Neural crest cell (in vitro differentiated cells): ENCODE results near the gene FRMD4A. TPM values are rescaled to one million over a fixed set of nuclear protein-coding genes. Genes with fewer than 3 reads are reported as not detected.

Source experiments
- DNase-seq: peaks from one replicate; pipeline ENCODE4 v3.0.0; 2021; ENCODE audit warnings: low read depth, mixed read lengths, low spot score
- H3K27ac Mint-ChIP-seq: one replicate; pipeline ENCODE4 v1.8.0; 2021; ENCODE audit warnings: mild to moderate bottlenecking, mixed read lengths; ENCODE audit not compliant: unreplicated experiment
- H3K27me3 Mint-ChIP-seq: 2 replicates; pipeline ENCODE4 v1.8.0; 2021; ENCODE audit warnings: low read depth, mild to moderate bottlenecking, mixed read lengths
- H3K36me3 Mint-ChIP-seq: 2 replicates; pipeline ENCODE4 v1.8.0; 2021; ENCODE audit warnings: low read depth, mild to moderate bottlenecking, mixed read lengths
- H3K4me1 Mint-ChIP-seq: 2 replicates; pipeline ENCODE4 v1.8.0; 2021; ENCODE audit warnings: mixed read lengths
- H3K4me3 Mint-ChIP-seq: one replicate; pipeline ENCODE4 v1.8.0; 2021; ENCODE audit warnings: mild to moderate bottlenecking, mixed read lengths
- H3K9me3 Mint-ChIP-seq: 2 replicates; pipeline ENCODE4 v1.8.0; 2021; ENCODE audit warnings: mixed read lengths
- CTCF ChIP-seq: fragments of 200-600 bp; sonication (generic); conservative IDR thresholded peaks from 2 replicates; pipeline ENCODE4 v1.5.0; 2021; ENCODE audit warnings: antibody characterized with exemption, mild to moderate bottlenecking
- total RNA-seq: library from RNA; stranded (reverse); gene quantifications from 2 replicates; pipeline ENCODE4 v1.2.1, GENCODE V29; 2021

Gene FRMD4A
- total RNA-seq, 1 donor from 2014 or later = 65.3 TPM

DNA sequence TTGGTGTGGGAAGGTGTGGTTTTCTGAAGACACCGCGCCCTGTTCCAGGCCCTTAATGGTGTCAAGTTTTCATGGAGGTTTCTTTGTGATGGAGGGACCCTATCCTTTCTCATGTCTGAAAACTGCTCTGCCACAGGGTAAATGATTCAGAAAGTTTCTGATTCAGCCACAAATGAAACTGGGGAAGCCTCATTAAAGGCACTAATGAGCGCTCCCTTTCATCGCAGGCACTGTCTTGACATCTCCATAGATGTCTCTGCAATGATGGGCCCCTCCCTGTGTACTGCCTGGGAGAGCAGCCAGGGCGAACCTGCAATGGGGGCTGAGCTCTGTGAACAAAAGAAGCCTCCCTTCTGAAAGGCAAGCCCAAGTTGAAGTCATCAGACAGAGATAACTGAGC, 388.7 kb downstream of the FRMD4A start:
- Mint-ChIP-seq H3K9me3 (peaks cover 4% of the 10 kb centered on the region), H3K27me3 (no peaks in the 10 kb centered on the region), H3K4me3 (no peak overlapping the region), H3K4me1 (peaks cover 35% of the 10 kb centered on the region), H3K36me3 (peaks cover 9% of the 10 kb centered on the region), H3K27ac (no peak overlapping the region)
- no peak for TF ChIP-seq CTCF
- DNase-seq = no peak

DNA sequence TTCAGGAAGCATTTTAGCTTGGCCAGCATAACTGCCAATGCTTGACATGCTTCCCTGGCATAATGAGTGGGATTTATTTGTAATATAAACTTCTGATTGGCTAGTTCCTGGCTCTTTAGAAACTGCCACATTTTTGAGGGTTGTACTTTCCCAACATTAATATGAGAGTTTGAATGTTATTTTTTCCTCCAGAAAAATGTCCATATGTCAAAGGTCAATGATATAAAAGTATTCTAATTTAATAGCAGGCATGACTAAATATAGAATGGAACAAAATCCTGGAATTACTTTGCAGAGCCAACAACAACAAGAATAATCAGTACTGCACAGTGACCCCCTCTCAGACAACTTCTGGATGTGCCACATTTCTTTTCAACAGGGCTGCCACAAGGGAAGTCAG, 391.3 kb downstream of the FRMD4A start:
- peaks cover 13% of the 10 kb centered on the region for H3K36me3 Mint-ChIP-seq
- H3K9me3 Mint-ChIP-seq = peaks cover 8% of the 10 kb centered on the region
- no peak overlapping the region for H3K4me3 Mint-ChIP-seq
- H3K27ac Mint-ChIP-seq = no peak overlapping the region
- no peak for DNase-seq
- no peak for TF ChIP-seq CTCF
- H3K27me3 Mint-ChIP-seq = no peaks in the 10 kb centered on the region
- H3K4me1 Mint-ChIP-seq = peaks cover 12% of the 10 kb centered on the region

- no peak for TF ChIP-seq CTCF
- Mint-ChIP-seq H3K27me3 (no peaks in the 10 kb centered on the region), H3K36me3 (peaks cover 13% of the 10 kb centered on the region), H3K4me3 (no peak overlapping the region), H3K9me3 (peaks cover 8% of the 10 kb centered on the region), H3K27ac (no peak overlapping the region), H3K4me1 (peaks cover 11% of the 10 kb centered on the region)
- no peak for DNase-seq
Observed at GRCh38 chr10:13938950-13939349, 391.8 kb downstream of the FRMD4A start.

GRCh38 chr10:13936826-13937225, 393.9 kb downstream of the FRMD4A start:
- Mint-ChIP-seq H3K36me3 (peaks cover 7% of the 10 kb centered on the region), H3K9me3 (peaks cover 8% of the 10 kb centered on the region)
- no peak for DNase-seq

GRCh38 chr10:13930120-13930519, 400.6 kb downstream of the FRMD4A start:
- Mint-ChIP-seq H3K4me1 (peaks cover 14% of the 10 kb centered on the region), H3K4me3 (no peak overlapping the region), H3K27ac (no peak overlapping the region), H3K36me3 (no peaks in the 10 kb centered on the region), H3K27me3 (no peaks in the 10 kb centered on the region), H3K9me3 (no peaks in the 10 kb centered on the region)
- DNase-seq = no peak
- no peak for TF ChIP-seq CTCF

More at GRCh38 chr10:13936826-13937225, 393.9 kb downstream of the FRMD4A start:
- H3K27me3 Mint-ChIP-seq = no peaks in the 10 kb centered on the region
- peaks cover 8% of the 10 kb centered on the region for H3K4me1 Mint-ChIP-seq
- no peak for TF ChIP-seq CTCF
- no peak overlapping the region for H3K27ac Mint-ChIP-seq
- H3K4me3 Mint-ChIP-seq = no peak overlapping the region

DNA sequence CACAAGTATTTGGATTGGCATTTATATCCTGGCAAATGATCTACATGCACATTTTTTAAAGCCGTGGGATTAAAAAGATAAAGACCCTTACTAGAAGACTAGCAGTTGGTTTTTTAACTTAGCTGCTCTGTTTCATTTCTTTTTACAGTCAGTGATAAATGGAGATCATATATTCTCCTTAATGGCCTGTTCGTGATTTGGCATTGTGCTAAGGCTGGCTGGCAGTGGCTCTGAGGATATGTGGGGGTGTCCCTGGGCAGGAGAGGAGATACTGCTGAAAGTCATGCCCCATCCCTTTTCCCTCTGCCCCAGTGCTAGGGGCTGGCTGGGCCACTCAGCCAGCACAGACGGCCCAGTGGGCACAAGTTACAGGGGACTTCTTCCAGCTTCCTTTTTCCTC, 402.3 kb downstream of the FRMD4A start:
- peaks cover 15% of the 10 kb centered on the region for H3K4me1 Mint-ChIP-seq
- no peaks in the 10 kb centered on the region for H3K9me3 Mint-ChIP-seq
- DNase-seq = no peak
- H3K27ac Mint-ChIP-seq = no peak overlapping the region
- H3K4me3 Mint-ChIP-seq = no peak overlapping the region
- no peaks in the 10 kb centered on the region for H3K27me3 Mint-ChIP-seq
- no peak for TF ChIP-seq CTCF
- H3K36me3 Mint-ChIP-seq = no peaks in the 10 kb centered on the region
